ENCODE data around the gene GPRIN3.
"Not testable (repeated sequence)": the region's sequence is repeated elsewhere in the genome, so short reads cannot be mapped to it uniquely, and the experiment has no call there.

GPRIN3 gene

GRCh38 chr4:89312066-89312465 lies 4.5 kb upstream of the GPRIN3 start:
- no peak for DNase-seq (ENCODE audit: low read depth in 2 of 2)

- no peak for DNase-seq (ENCODE audit: low read depth in 2 of 2)
Observed at GRCh38 chr4:89311433-89311832, 3.8 kb upstream of the GPRIN3 start.

GRCh38 chr4:89309154-89309553 lies 1.6 kb upstream of the GPRIN3 start:
- DNase-seq (ENCODE audit: low read depth in 2 of 2): not testable (repeated sequence)

GRCh38 chr4:89308161-89308500 lies 531 bp upstream of the GPRIN3 start:
- DNase-seq (ENCODE audit: low read depth in 2 of 2): no peak

GRCh38 chr4:89307178-89307445 lies 488 bp downstream of the GPRIN3 start:
- DNase-seq (ENCODE audit: low read depth in 2 of 2): no peak

- DNase-seq (ENCODE audit: low read depth in 2 of 2): no peak
Observed at GRCh38 chr4:89306486-89307177, 968 bp downstream of the GPRIN3 start.

GRCh38 chr4:89305712-89306437 lies 1.7 kb downstream of the GPRIN3 start:
- no peak for DNase-seq (ENCODE audit: low read depth in 2 of 2)

- DNase-seq (ENCODE audit: low read depth in 2 of 2): no peak
Observed at GRCh38 chr4:89305028-89305427, 2.6 kb downstream of the GPRIN3 start.

GRCh38 chr4:89303814-89304388 lies 3.7 kb downstream of the GPRIN3 start:
- DNase-seq (ENCODE audit: low read depth in 2 of 2): no peak

GRCh38 chr4:89303177-89303576 lies 4.4 kb downstream of the GPRIN3 start:
- no peak for DNase-seq (ENCODE audit: low read depth in 2 of 2)

GRCh38 chr4:89301902-89302301 lies 5.7 kb downstream of the GPRIN3 start:
- no peak for DNase-seq (ENCODE audit: low read depth in 2 of 2)

- DNase-seq (ENCODE audit: low read depth in 2 of 2): no peak
Observed at GRCh38 chr4:89301003-89301402, 6.6 kb downstream of the GPRIN3 start.

- no peak for DNase-seq (ENCODE audit: low read depth in 2 of 2)
Observed at GRCh38 chr4:89300499-89300898, 7.1 kb downstream of the GPRIN3 start.

GRCh38 chr4:89300060-89300459 lies 7.5 kb downstream of the GPRIN3 start:
- no peak for DNase-seq (ENCODE audit: low read depth in 2 of 2)

GRCh38 chr4:89299153-89299791 lies 8.3 kb downstream of the GPRIN3 start:
- no peak for DNase-seq (ENCODE audit: low read depth in 2 of 2)

GRCh38 chr4:89298788-89299152 lies 8.8 kb downstream of the GPRIN3 start:
- DNase-seq (ENCODE audit: low read depth in 2 of 2): peak in 1 of 2 experiments; percentile 10

GRCh38 chr4:89298155-89298554 lies 9.4 kb downstream of the GPRIN3 start:
- no peak for DNase-seq (ENCODE audit: low read depth in 2 of 2)

- DNase-seq (ENCODE audit: low read depth in 2 of 2): no peak
Observed at GRCh38 chr4:89296896-89297295, 10.7 kb downstream of the GPRIN3 start.

GRCh38 chr4:89296399-89296798 lies 11.2 kb downstream of the GPRIN3 start:
- no peak for DNase-seq (ENCODE audit: low read depth in 2 of 2)

GRCh38 chr4:89295415-89295927 lies 12.1 kb downstream of the GPRIN3 start:
- no peak for DNase-seq (ENCODE audit: low read depth in 2 of 2)

GRCh38 chr4:89294573-89295269 lies 12.9 kb downstream of the GPRIN3 start:
- DNase-seq (ENCODE audit: low read depth in 2 of 2): no peak

GRCh38 chr4:89293299-89293698 lies 14.3 kb downstream of the GPRIN3 start:
- no peak for DNase-seq (ENCODE audit: low read depth in 2 of 2)

All from fibroblast of skin of left quadriceps (primary cell).